ENCODE data around the gene AVPR1B.

The AVPR1B gene

GRCh38 chr1:206117151-206117948 lies at the start of gene AVPR1B:
AVPR1B (minus strand) TSS chr1:206117388; CDS start chr1:206116890, 498 bp downstream.
- peak; percentile 20 for DNase-seq (ENCODE audit: extremely low read depth, insufficient read length)
- Histone ChIP-seq H3K4me3 (replicated peaks; ENCODE audit: low read depth, low read length) (peak within 1 kb of the TSS; percentile 18; the same call in 1 of the 2 replicates), H3K36me3 (ENCODE audit: control insufficient read depth, insufficient read depth, low read length) (no peaks in the 10 kb centered on the region), H3K27me3 (replicated peaks; ENCODE audit: control insufficient read depth, insufficient read depth, low read length) (peaks cover 2% of the 10 kb centered on the region)
- peak; percentile 14 for TF ChIP-seq CTCF (IDR thresholded peaks at IDR 0.05; ENCODE audit: insufficient read depth, low read length, poor library complexity, severe bottlenecking)

GRCh38 chr1:206145771-206146290 lies 28.6 kb upstream of the AVPR1B start:
- no peak for TF ChIP-seq CTCF (IDR thresholded peaks at IDR 0.05; ENCODE audit: insufficient read depth, low read length, poor library complexity, severe bottlenecking)
- Histone ChIP-seq H3K27me3 (replicated peaks; ENCODE audit: control insufficient read depth, insufficient read depth, low read length) (peaks cover 1% of the 10 kb centered on the region; the same call in 1 of the 2 replicates), H3K4me3 (replicated peaks; ENCODE audit: low read depth, low read length) (no peak overlapping the region), H3K36me3 (ENCODE audit: control insufficient read depth, insufficient read depth, low read length) (no peaks in the 10 kb centered on the region)
- no peak for DNase-seq (ENCODE audit: extremely low read depth, insufficient read length)

GRCh38 chr1:206144605-206145004 lies 27.4 kb upstream of the AVPR1B start:
- TF ChIP-seq CTCF (IDR thresholded peaks at IDR 0.05; ENCODE audit: insufficient read depth, low read length, poor library complexity, severe bottlenecking) = no peak
- peaks cover 1% of the 10 kb centered on the region; the same call in 1 of the 2 replicates for H3K27me3 ChIP-seq (replicated peaks; ENCODE audit: control insufficient read depth, insufficient read depth, low read length)
- H3K36me3 ChIP-seq (ENCODE audit: control insufficient read depth, insufficient read depth, low read length) = no peaks in the 10 kb centered on the region
- H3K4me3 ChIP-seq (replicated peaks; ENCODE audit: low read depth, low read length) = no peak overlapping the region
- DNase-seq (ENCODE audit: extremely low read depth, insufficient read length) = no peak

GRCh38 chr1:206143537-206144172 lies 26.5 kb upstream of the AVPR1B start:
- DNase-seq (ENCODE audit: extremely low read depth, insufficient read length) = no peak
- H3K36me3 ChIP-seq (ENCODE audit: control insufficient read depth, insufficient read depth, low read length) = no peaks in the 10 kb centered on the region
- peaks cover 1% of the 10 kb centered on the region; the same call in 1 of the 2 replicates for H3K27me3 ChIP-seq (replicated peaks; ENCODE audit: control insufficient read depth, insufficient read depth, low read length)
- TF ChIP-seq CTCF (IDR thresholded peaks at IDR 0.05; ENCODE audit: insufficient read depth, low read length, poor library complexity, severe bottlenecking) = no peak
- no peak overlapping the region for H3K4me3 ChIP-seq (replicated peaks; ENCODE audit: low read depth, low read length)

- no peak for TF ChIP-seq CTCF (IDR thresholded peaks at IDR 0.05; ENCODE audit: insufficient read depth, low read length, poor library complexity, severe bottlenecking)
Observed at GRCh38 chr1:206142770-206143169, 25.6 kb upstream of the AVPR1B start.

More at GRCh38 chr1:206142770-206143169, 25.6 kb upstream of the AVPR1B start:
- DNase-seq (ENCODE audit: extremely low read depth, insufficient read length) = no peak
- no peaks in the 10 kb centered on the region for H3K36me3 ChIP-seq (ENCODE audit: control insufficient read depth, insufficient read depth, low read length)
- no peak overlapping the region for H3K4me3 ChIP-seq (replicated peaks; ENCODE audit: low read depth, low read length)
- H3K27me3 ChIP-seq (replicated peaks; ENCODE audit: control insufficient read depth, insufficient read depth, low read length) = peaks cover 1% of the 10 kb centered on the region
